ENCODE measurements around the gene SRD5A3.

SRD5A3 gene

DNA sequence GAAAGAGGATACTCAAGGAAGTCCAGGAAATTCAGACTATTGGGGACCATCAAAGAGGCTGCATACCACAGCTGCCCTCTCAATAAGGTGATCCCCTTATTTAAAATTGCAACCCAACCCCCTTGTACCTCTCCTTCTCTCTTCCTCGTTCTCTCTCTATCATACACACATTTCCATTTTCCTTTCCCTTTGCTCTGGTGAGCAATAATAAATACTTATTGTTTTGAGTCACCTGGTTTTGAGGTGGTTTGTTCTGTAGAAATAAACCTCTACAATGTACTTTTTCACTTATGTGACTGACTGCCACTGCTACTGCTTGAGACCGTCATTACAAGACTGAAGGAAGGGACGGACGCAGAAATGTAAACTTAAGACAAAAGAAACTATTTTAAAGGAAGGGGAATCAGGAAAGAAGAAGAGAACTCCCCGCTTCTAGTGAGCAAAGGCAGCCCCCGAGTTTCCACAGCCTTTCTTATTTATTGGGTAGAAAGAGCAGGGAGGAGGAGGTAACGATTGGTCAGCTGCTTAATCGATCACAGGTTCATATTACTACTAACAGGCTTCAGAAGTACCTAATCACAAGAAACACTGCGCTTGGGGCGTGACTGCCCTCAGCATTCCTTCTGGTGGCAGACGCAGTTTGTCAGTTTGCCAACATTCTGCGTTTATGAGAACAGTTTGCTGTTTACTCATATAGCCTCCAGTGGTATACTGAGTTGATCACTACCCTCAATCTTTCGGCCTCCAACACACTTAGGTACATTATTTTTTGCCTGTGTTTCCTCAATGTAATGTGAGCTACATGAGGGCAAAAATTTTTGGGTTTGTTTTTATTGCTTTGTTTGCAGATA is 32.8 kb downstream of the SRD5A3 start:
- no peak for DNase-seq

DNA sequence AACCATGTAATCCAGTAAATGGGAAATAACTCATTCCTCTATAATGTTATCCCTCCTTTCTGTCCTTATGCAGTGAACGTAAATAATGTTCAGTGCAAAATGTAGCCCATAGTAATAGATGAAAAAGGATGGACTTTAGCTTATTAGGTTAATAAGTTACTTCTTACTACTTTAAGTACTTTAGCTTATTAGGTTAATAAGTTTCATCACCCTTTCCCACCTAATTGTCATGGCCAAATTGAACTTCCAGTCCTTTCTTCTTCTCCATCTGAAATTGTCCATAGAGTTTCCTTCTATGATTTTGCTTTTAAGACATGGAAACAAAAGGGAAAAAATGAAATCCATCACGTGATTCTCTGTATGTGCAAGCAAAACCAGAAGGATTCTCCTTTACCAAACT is 34.5 kb downstream of the SRD5A3 start:
- no peak for DNase-seq

DNA sequence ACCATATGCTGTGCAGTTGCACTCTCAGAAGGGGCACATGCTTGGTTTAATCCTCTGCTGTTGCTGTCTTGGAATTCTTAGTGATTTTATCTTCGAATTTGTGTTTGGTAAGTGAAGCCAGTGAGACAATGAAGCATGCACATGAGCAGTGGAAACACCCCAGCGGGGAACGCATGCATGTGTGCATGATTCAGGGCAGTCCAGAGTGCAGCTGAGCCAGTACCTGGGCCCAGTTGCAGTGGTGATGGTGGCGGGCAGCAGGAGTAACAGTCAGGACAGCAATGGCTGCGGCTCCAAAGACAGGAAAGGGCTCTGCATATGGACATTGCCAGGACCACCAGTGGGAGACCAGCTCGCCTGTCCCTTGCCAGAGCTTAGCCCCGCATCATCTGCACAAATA is 35.5 kb downstream of the SRD5A3 start:
- no peak for DNase-seq

DNA sequence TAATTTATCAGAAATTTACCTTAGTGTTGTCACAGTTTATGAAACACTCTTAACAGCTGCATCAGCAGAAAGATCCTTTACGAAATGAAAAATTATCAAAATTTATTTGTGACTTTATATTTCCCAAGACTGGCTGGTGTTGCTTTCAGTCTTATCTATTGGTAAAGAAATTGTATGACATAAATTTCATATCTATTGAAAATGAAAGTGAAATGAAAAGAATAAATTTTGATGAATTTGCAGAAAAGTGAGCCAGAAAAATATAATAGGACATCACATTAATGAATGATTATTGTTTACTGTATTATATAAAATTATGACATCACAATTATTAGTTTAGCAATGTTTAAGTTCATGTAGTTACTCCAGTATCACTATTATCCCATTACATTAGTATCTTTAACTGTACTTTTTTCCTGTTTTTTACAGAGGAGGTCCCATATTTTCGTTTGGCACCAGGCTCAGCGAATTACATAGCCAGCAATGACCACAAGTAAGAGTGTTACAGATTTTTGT is 36.5 kb downstream of the SRD5A3 start:
- no peak for DNase-seq

DNA sequence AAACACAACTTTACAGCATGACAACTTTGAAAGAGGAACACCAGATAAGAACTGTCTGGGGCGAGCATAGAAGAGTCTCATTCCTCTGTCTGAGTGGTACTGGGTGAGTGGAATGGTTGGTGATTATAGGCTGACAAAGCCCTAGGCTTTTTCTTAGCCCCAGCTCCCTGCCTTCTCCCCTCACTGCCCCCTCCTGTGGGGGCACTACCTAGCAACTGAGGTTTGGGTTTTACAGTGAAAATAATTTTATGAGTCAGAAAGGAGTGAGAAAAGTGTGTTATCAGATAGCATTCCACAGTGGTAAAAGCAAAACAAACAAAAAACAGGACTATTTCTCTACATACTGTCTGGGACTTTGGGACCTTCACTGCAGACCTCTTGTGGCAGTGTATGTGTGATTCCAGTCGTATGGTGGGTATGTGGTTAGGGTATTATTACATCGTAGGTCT is 39.2 kb downstream of the SRD5A3 start:
- DNase-seq, result no peak

DNA sequence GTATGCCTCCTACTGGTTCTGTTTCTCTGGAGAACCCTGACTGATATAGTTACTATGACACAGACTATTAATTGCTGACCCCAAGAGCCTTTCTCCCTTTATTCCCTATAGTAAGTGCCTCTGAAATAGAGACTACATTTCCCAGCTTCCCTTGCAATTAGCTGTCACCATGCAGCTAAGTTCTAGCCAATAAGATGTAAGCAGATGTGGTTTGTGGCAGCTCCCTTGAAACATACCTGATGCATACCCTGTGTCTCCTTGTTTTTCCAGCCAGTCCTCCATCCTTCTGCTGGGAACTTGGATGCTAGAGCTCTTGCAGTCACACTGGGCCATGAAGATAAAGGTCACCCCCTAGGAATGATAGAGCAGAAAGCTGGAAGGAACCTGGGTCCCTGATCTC is 40.0 kb downstream of the SRD5A3 start:
- peak; percentile 25 for DNase-seq

DNA sequence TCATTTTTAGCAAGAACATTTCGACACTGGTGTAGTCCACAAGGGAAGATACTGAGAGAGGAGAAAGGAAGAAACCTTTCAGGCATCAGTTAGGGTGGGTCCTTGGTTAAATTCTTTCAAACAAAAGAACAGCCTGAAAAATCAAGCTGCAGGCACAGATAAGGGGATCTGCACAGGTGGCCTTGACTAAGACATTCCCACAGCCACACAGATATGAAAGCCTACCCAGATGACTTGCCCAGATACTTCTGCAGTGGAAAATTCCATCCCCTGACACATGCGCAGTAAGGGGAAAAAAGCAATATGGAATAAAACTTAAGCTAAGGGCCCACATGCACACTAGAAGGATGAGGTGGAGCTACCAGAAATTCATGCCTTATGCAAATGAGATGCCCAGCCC is 40.8 kb downstream of the SRD5A3 start:
- no peak for DNase-seq

DNA sequence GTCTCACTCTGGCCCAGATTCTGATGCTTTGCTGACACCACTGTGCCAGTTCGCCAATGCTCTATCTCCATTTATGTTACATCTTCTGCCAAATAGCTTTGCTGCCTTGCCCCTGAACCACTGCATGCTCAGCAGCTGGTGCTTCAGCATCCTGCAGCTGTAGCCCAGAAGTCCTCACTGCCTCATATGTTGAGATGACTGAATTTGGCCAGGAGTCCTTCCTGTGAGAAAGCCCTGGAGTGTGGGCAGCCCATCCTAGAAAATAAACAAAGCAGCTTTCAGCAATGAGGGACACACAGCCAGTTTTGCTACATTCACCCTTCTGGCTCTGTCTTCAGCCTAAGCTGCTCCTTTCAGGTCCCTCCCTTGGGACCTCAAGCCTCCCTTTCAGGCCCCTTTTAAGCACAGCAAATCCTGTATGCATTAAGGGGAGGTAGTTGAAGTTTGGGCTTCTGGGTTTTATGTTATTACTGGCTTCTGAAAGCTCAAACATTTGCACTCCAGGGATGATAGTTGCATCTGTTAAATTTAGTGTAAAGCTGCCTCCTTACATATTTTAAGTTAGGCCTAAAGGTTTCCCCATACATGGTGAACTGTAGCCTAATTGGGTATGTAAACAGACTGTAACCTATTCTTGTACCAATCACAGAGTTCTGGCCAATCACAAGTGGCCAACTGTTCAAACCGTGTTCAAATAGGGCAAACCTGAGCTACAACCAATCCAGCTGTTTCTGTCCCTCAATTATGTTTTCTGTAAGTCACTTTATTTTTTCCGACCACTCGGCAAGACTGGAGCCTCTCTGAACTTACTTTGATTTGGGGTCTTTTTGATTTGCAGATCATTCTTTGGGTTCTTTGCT is 47.6 kb downstream of the SRD5A3 start:
- DNase-seq, result no peak

DNA sequence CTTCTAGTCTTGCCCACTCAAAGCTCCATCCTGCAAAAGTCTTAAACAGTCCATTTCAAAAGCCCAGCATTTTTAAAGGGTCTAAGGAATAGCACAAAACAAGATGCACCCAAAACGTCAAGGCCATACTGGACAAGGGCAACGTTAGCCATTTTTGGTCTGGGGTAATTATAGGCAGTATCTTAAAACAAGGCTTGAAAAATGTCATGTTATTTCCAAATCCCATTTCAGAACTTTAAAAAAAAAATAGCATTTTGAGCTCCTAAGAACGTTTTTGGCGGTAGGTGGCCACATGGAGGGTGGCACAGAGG is 49.1 kb downstream of the SRD5A3 start:
- no peak for DNase-seq

DNA sequence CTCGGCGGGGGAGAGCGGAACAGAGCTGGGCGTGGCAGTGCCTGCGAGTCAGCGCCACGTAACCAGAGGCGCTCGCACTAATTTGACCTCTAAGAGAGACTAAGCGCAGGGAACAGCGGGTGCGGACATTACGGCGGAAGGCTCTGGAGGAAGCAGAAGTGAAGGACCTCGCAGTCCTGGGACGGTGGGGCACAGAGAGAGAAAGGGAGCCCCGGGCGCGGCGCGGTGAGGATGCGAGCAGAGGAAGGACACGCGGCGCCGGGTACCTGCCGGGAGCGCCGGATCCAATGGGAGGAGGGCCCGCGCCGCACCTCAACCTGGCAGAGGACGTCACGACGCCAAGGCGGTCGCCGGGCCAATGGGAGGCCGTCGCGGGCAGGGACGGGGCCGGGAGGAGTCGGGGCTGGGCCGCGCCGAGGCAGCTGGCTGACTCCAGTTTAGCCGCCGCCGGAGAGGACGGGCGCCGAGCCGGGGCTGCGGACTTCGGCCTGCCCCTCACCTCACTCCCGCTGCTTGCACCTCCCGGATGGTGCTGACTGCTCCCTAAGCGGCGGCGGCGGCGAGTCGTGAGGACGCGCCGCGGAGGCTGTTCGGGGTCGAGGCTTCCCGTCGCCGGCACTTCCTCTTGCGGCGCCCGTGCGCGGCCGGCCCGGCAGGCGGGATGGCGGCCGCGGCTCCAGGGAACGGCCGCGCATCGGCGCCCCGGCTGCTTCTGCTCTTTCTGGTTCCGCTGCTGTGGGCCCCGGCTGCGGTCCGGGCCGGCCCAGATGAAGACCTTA is 49.7 kb downstream of the SRD5A3 start, which contains the start of gene TMEM165:
Gene TMEM165, plus strand, starts transcription at position 429 of the 779 bp plus-strand sequence. Its CDS starts 233 bp downstream, at position 662.
- DNase-seq, result peak; percentile 88

DNA sequence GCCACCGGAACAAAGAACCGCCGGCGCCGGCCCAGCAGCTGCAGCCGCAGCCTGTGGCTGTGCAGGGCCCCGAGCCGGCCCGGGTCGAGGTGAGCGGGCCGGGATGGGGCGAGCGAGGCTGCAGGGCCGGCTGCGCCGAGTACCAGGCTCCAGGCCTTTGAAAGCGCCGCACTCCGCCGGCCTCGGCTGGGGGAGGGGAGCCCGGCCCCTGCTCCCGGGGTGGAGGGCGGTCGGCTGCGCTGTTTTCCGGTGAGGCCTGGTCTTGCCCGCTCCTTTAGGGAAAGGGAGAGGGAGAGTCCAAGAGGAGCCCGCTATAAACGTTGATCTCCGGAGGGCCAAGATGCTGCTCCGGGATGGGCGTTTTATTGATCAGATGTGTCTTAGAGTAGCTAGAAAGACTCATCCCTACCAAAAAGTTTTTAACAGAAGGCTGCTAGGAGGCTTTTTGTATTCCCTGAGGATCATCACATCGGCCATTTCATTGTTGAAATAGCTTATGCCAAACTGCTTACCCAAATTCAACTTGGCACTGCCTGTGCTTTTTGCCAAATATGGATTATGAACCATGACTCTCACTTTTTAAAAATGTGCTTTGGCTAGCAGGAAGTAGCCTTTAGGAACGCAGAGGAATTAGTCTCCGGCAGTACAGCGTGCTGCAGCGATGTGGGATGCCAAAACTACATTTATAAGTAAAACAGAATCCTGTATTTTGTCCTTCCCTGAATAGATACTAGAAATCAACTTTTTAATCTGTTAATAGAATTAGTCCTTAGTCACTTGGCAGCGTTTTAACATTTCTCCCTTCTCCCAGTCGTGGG is 50.5 kb downstream of the SRD5A3 start:
- peak; percentile 21 for DNase-seq

DNA sequence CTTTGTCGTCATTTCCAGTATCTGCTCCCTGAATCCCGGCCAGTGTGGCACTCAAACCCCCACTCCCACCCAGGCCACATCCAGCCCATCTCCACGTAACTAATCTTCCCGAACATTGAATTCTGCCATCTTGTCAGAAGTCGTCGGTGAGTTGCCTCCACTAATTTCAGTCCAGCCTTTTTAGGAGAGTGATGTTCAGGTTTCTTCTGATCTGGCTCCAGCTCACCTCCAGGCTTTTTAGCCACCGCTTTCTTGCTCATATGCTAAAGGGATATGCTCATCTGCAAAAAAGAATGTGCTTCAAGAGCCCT is 51.0 kb downstream of the SRD5A3 start:
- no peak for DNase-seq

DNA sequence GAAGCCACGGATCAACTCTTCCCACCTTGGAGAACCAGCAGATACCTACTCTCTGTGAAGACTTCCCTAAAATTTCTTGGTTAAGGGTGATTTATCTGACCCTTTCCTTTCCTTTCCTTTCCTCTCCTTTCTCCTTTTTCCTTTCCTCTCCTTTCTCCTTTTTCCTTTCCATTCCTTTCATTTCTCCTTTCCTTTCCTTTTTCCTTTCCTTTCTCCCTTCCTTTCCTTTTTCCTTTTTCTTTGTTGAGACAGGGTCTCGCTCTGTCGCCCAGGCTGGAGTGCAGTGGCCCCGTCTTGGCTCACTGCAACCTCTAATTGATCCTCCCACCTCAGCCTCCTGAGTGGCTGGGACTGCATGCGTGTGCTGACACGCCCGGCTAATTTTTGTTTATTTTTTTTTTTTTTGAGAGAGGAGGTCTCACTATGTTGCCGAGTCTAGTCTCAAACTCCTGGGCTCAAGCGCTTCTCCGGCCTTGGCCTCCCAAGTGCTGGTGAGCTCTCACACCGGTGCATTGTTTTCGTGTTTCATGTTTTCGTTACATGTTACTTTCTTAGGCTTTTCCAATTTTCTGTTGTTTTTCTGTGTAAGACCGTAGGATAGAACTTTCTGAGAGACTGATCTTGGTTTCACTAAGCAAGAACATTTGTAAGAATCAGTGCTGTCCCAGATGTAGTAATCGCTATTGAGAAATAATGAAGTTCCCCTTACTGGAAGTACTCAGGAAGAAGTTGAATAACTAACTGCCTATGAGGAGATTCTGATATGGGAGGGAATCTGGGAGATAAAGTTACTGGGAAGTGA is 51.7 kb downstream of the SRD5A3 start:
- no peak for DNase-seq

DNA sequence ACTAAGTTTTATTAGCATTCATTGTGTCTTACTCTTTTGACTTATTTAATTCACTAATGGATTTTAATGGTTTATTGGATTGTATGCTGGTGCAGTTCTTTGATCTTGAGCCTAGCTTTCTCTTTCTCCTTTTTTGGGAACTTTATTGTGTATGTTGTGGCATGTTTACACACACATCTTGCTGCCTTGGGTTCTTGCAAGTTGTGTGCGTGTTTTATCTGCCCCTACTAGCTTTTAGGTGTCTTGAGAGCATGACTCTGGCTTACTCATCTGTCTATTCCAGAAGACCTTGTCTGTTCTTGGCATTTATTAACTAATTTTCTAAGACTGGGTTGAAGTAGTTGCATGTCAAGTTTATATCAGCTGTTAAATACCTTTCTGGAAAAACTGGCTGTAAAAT is 52.4 kb downstream of the SRD5A3 start:
- no peak for DNase-seq

DNA sequence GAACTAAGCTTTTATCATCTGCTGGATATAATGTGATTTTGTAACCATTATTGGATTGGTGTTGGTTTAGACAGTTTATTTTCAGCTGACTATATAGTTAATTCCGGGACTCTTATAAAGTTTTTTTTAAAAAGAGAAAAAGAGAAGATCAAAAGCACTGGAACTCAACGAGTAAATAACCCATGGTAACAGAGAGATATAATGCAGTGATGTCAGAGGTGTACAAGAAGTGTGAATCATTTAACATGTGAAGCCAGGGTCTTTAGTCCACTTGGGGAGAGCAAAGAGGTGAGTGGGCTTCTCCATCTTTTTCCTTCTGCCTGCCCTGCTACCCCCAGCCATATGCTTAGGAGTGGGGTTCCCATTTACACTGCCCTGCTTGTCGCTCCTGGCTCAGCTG is 52.9 kb downstream of the SRD5A3 start:
- no peak for DNase-seq

DNA sequence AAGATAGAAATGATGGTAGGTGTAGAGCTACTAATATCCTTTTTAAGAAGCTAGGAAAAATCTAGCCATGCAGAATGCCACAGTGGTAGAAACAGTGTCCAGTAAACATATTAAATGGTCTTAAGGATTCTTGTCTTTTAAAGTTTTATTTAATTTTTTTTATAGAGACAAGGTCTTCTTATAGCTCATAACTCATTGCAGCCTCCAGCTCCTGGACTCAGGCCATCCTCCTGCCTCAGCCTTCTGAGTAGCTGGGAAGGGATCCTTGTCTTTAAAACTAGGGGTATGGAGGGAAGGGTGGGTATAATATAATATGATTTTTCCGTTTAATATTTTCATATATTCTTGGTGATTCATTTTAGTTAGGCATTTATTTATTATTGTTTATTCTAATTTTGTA is 53.5 kb downstream of the SRD5A3 start:
- no peak for DNase-seq

DNA sequence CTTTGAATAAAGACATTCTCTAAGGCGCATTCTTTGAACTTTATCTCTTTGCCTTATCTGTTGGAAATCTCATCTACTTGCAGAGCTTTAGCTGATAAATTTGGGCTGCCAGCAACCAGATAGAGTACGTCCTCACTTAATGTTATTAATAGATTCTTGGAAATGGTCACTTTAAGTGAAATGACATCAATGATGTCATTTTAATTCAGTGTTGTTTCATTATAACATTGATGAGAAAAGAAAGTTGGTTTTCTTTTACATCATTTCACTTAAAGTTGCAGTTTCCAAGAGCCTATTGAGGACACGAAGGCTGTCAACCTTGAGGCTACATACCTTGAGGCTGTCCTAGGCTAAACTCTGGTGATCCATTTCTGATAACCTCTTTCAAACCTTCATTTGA is 59.0 kb downstream of the SRD5A3 start:
- DNase-seq, result no peak

DNA sequence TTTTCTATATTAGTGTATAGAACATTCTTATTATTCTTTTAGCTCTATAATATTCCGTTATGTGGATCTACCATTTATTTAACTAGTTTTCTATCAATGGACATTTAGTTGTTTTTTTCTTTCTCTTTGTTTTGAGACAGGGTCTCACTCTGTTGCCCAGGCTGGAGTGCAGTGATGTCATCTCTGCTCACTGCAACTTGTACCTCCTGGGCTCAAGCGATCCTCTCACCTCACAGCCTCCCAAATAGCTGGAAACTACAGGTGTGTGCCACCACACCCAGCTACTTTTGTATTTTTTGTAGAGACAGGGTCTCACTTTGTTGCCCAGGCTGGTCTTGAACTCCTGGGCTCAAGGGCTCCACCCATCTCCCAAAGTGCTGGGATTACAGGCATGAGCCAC is 60.5 kb downstream of the SRD5A3 start:
- no peak for DNase-seq

DNA sequence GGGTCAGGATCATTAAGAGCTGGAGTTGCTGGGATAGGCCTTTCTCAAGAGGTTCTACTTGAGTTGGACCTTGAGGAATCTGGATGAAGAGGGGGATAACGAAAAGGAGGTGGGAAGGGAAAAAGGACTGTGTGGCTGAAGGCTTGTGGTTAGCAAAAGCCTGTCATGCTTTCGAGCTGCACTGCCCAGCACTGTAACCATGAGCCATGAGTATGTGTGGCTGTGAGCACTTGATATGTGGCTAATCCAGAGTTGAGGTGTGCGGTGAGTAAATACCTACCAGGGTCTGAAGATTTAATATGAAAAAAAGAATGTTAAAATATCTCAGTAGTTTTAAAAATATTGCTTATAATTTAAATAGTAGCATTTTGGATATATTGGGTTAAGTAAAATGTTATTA is 61.1 kb downstream of the SRD5A3 start:
- DNase-seq, result no peak

DNA sequence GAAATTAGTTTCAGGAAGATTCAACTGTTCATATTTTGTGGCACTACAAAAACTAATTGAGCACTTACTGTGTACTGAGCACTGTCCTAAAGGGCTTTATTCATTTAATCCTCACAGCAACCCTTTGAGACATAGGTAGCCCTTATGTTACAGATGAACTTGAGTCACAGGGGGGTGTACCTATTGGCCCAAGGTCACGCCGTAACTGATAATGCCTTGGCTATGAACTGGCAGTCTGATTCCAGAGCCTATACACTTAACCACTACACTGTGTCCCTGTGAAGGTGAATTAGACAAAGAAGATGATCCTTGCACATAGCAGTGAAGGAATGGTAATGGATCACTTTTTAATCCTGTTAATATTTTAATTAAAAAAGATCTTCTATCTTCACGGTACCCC is 61.7 kb downstream of the SRD5A3 start:
- DNase-seq, result no peak

DNA sequence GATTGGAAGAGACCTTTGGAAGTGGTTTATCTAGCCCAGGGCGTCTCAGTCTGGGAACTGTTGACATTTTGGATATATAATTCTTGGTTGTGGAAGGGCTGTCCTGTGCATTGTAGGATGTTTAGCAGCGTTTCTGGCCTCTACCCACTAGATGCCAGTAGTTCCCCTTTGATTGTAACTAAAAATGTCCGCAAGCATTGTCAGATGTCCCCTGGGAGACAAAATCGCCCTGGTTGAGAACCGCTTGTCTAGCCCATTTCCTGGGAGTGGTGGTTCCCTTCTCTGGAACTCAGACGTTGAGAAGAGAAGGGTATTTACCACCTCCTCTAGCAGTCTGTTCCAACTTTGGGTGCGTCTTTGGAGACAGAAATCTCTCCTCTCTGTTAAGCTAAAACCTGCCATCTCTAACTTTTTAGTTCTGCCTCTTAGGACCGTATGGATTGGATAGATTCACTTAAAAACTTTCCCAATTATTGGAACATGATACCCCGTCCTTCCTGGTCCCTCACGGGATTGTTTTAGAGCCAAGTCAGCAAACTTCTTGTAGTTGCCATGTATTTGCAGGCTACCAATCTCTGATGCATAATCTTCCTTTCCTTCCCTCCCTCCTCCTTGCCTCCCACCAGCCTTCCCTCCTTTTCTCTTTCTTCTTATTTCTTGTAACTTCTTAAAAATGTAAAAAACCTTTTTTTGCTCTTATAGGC is 63.6 kb downstream of the SRD5A3 start:
- DNase-seq, result no peak

All from CD4-positive, alpha-beta T cell treated with Interleukin-10 for 1 hour (primary cell).